Liver (tissue), 9 donors: ENCODE measurements around the gene PLK3. TPM values are rescaled to one million over a fixed set of nuclear protein-coding genes. Genes with fewer than 3 reads are reported as not detected.
A peak's percentile ranks its signal among the peaks of the same experiment; 100 is the strongest.
"Not testable (repeated sequence)": the region's sequence is repeated elsewhere in the genome, so short reads cannot be mapped to it uniquely, and the experiment has no call there.

Experiments used
- DNase-seq: peaks from one replicate; pipeline ENCODE4 v3.0.0-alpha.2; 2017; ENCODE audit warnings: low spot score
- H3K27ac ChIP-seq, 2 donors: one replicate each; pipeline ENCODE4 v1.7.0; 2013; ENCODE audit warnings: inconsistent platforms in 2 of 2, low read length in 2 of 2, control low read depth in 1 of 2, low read depth in 1 of 2, mild to moderate bottlenecking in 1 of 2
- H3K27me3 ChIP-seq, 4 donors: one replicate each; pipeline versions ENCODE4 v1.6.1 to v1.7.0; 2013; ENCODE audit warnings: low read length in 3 of 4, inconsistent platforms in 1 of 4, mild to moderate bottlenecking in 1 of 4, moderate library complexity in 1 of 4; ENCODE audit not compliant: control insufficient read depth in 4 of 4, insufficient read depth in 4 of 4
- H3K36me3 ChIP-seq, 4 donors: one replicate each; pipeline versions ENCODE4 v1.6.1 to v1.7.0; 2013; ENCODE audit warnings: low read length in 3 of 4, mild to moderate bottlenecking in 3 of 4, low read depth in 1 of 4, moderate library complexity in 1 of 4; ENCODE audit not compliant: control insufficient read depth in 4 of 4, insufficient read depth in 3 of 4
- H3K4me1 ChIP-seq, 4 donors: one replicate each; pipeline versions ENCODE4 v1.6.1 to v1.7.0; 2013; ENCODE audit warnings: low read length in 3 of 4, mild to moderate bottlenecking in 3 of 4, moderate library complexity in 1 of 4; ENCODE audit not compliant: control insufficient read depth in 4 of 4, insufficient read depth in 4 of 4
- H3K4me3 ChIP-seq, 3 donors: one replicate each; pipeline versions ENCODE4 v1.6.1 to v1.7.0; 2013; ENCODE audit warnings: low read length in 3 of 3, control low read depth in 1 of 3, low read depth in 1 of 3, mild to moderate bottlenecking in 1 of 3
- H3K9ac ChIP-seq, 2 donors: one replicate each; pipeline ENCODE4 v1.7.0; 2013; ENCODE audit warnings: low read length in 2 of 2, mild to moderate bottlenecking in 2 of 2, moderate library complexity in 2 of 2, control low read depth in 1 of 2, low read depth in 1 of 2
- H3K9me3 ChIP-seq, 4 donors: one replicate each; pipeline versions ENCODE4 v1.6.1 to v1.7.0; 2013; ENCODE audit warnings: low read length in 3 of 4; ENCODE audit not compliant: control insufficient read depth in 4 of 4
- FOXA1 ChIP-seq: IDR thresholded peaks from 2 replicates; pipeline ENCODE4 v1.6.1; 2016; ENCODE audit warnings: antibody characterized with exemption
- FOXA2 ChIP-seq: IDR thresholded peaks from 2 replicates; pipeline ENCODE4 v1.6.1; 2016; ENCODE audit warnings: antibody characterized with exemption
- GABPA ChIP-seq, 2 donors: IDR thresholded peaks in 1 of 2; conservative IDR thresholded peaks in 1 of 2; 2 replicates each; pipeline ENCODE4 v1.6.1; 2016; ENCODE audit warnings: antibody characterized with exemption in 2 of 2, mild to moderate bottlenecking in 1 of 2, moderate library complexity in 1 of 2
- HNF4A ChIP-seq, 2 donors: conservative IDR thresholded peaks; 2 replicates each; pipeline ENCODE4 v1.6.1; 2016; ENCODE audit warnings: antibody characterized with exemption in 2 of 2, mild to moderate bottlenecking in 2 of 2
- HNF4G ChIP-seq: IDR thresholded peaks from 2 replicates; pipeline ENCODE4 v1.6.1; 2016; ENCODE audit warnings: antibody characterized with exemption
- JUND ChIP-seq, 2 donors: IDR thresholded peaks; 2 replicates each; pipeline ENCODE4 v1.6.1; 2016; ENCODE audit warnings: antibody characterized with exemption in 2 of 2
- NR2F2 ChIP-seq: IDR thresholded peaks from 2 replicates; pipeline ENCODE4 v1.6.1; 2016; ENCODE audit warnings: antibody characterized with exemption
- RAD21 ChIP-seq, 2 donors: IDR thresholded peaks; 2 replicates each; pipeline ENCODE4 v1.6.1; 2016; ENCODE audit warnings: antibody characterized with exemption in 2 of 2, mild to moderate bottlenecking in 2 of 2
- RXRA ChIP-seq, 2 donors: IDR thresholded peaks; 2 replicates each; pipeline ENCODE4 v1.6.1; 2017 to 2018; ENCODE audit warnings: antibody characterized with exemption in 2 of 2, mild to moderate bottlenecking in 1 of 2
- SP1 ChIP-seq: IDR thresholded peaks from 2 replicates; pipeline ENCODE4 v1.6.1; 2018; ENCODE audit warnings: antibody characterized with exemption, mild to moderate bottlenecking
- TAF1 ChIP-seq: conservative IDR thresholded peaks from 2 replicates; pipeline ENCODE4 v1.6.1; 2016; ENCODE audit warnings: antibody characterized with exemption, mild to moderate bottlenecking
- YY1 ChIP-seq: IDR thresholded peaks from 2 replicates; pipeline ENCODE4 v1.6.1; 2016; ENCODE audit warnings: antibody characterized with exemption, mild to moderate bottlenecking
- WGBS: extraction: QIAGEN DNeasy Blood & Tissue Kit; methylation state at CpG from one replicate; pipeline ENCODE4 v1.1.7; 2013; 5-methylcytosine and 5-hydroxymethylcytosine counted together
- polyA plus RNA-seq, 2 donors: library from polyadenylated mRNA; stranded (reverse) in 1 of 2; unstranded in 1 of 2; fragments of 200-250 nt in 1 of 2; fragments of >200 nt in 1 of 2; fragmentation: Nextera tagmentation in 1 of 2; extraction: Ambion mirVana in 1 of 2; gene quantifications; one replicate each; pipeline versions ENCODE4 v1.2.1 to v1.2.3, GENCODE V29; 2013 to 2015
- total RNA-seq, 2 donors: library from RNA; depleted of rRNA; stranded (reverse); fragments of >200 nt; gene quantifications; one replicate each; pipeline ENCODE4 v1.2.3, GENCODE V29; 2014
- TF ChIP-seq, protein P1 (sequence below): IDR thresholded peaks from 2 replicates; pipeline ENCODE4 v1.6.1; 2016; ENCODE audit warnings: antibody characterized with exemption, mild to moderate bottlenecking
- TF ChIP-seq, protein P2 (sequence below): IDR thresholded peaks from 2 replicates; pipeline ENCODE4 v1.6.1; 2016; ENCODE audit warnings: antibody characterized with exemption
- TF ChIP-seq, protein P3 (sequence below): fragments of 150-350 bp; IDR thresholded peaks from 2 replicates; pipeline ENCODE4 v1.5.1; 2017; ENCODE audit warnings: improper control_type of control experiment, low read depth, low read length; ENCODE audit not compliant: missing input control
- TF ChIP-seq, protein P4 (sequence below): IDR thresholded peaks from 2 replicates; pipeline ENCODE4 v1.6.1; 2016; ENCODE audit warnings: antibody characterized with exemption
- TF ChIP-seq, protein P5 (sequence below): IDR thresholded peaks from 2 replicates; pipeline ENCODE4 v1.6.1; 2016; ENCODE audit warnings: antibody characterized with exemption
- donor health status: healthy.
- donor health status: healthy.
- donor health status: healthy.
- donor health status: healthy.
- donor health status: healthy.

Gene PLK3
- total and polyA plus RNA-seq, 4 donors, result 1.5 to 5.7 (median 2.3) TPM

DNA sequence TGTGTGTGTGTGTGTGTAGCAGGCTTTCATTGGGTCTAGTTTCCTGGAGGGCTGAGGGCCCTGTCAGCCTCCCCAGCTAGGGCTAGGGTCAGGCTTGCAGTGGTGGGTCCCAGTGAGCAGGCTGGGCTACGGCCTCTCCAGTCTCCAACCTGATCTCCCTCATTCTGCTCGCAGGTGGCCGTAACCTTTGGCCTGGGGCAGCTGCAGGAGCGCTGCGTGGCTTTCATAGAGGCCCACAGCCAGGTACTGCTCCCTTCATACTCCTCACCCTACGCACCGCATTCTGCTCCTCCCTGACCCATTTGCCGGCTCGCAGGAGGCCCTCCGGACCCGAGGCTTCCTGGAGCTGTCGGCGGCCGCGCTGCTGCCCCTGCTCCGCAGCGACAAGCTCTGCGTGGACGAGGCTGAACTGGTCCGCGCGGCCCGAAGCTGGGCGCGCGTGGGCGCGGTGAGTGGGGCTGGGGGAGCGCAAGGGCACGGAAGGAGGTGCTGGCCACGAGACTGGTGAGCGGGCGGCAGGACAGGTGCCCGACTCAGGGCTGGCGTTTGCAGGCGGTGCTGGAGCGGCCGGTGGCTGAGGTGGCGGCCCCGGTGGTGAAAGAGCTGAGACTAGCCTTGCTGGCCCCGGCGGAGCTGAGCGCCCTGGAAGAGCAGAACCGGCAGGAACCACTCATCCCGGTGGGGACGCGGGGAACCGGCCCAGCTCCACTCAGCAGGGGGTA lies 12.8 kb downstream of the PLK3 start:
- H3K9me3 ChIP-seq, result no peaks in the 10 kb centered on the region
- no peaks in the 10 kb centered on the region for H3K36me3 ChIP-seq
- H3K9ac ChIP-seq, result peak overlapping the region; percentile 36 to 89
- peak; percentile 36 for DNase-seq
- WGBS, result 28% methylated on average over 48 of the region's 48 CpGs
- no peaks in the 10 kb centered on the region for H3K27me3 ChIP-seq
- TF ChIP-seq HNF4A (conservative IDR thresholded peaks at IDR 0.05), result peak; percentile 20 to 46
- TF ChIP-seq TAF1, result no peak
- TF ChIP-seq, protein P1, sequence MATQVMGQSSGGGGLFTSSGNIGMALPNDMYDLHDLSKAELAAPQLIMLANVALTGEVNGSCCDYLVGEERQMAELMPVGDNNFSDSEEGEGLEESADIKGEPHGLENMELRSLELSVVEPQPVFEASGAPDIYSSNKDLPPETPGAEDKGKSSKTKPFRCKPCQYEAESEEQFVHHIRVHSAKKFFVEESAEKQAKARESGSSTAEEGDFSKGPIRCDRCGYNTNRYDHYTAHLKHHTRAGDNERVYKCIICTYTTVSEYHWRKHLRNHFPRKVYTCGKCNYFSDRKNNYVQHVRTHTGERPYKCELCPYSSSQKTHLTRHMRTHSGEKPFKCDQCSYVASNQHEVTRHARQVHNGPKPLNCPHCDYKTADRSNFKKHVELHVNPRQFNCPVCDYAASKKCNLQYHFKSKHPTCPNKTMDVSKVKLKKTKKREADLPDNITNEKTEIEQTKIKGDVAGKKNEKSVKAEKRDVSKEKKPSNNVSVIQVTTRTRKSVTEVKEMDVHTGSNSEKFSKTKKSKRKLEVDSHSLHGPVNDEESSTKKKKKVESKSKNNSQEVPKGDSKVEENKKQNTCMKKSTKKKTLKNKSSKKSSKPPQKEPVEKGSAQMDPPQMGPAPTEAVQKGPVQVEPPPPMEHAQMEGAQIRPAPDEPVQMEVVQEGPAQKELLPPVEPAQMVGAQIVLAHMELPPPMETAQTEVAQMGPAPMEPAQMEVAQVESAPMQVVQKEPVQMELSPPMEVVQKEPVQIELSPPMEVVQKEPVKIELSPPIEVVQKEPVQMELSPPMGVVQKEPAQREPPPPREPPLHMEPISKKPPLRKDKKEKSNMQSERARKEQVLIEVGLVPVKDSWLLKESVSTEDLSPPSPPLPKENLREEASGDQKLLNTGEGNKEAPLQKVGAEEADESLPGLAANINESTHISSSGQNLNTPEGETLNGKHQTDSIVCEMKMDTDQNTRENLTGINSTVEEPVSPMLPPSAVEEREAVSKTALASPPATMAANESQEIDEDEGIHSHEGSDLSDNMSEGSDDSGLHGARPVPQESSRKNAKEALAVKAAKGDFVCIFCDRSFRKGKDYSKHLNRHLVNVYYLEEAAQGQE, result no peak
- peak; percentile 50 for TF ChIP-seq SP1
- TF ChIP-seq FOXA2, result no peak
- TF ChIP-seq GABPA (IDR thresholded peaks at IDR 0.05 in 1 of 2, conservative IDR thresholded peaks at IDR 0.05 in 1 of 2), result no peak
- TF ChIP-seq JUND (IDR thresholded peaks at IDR 0.05), result no peak
- TF ChIP-seq YY1, result no peak
- TF ChIP-seq RXRA (IDR thresholded peaks at IDR 0.05), result peak in 1 of 2 donors; percentile 15
- TF ChIP-seq, protein P2, sequence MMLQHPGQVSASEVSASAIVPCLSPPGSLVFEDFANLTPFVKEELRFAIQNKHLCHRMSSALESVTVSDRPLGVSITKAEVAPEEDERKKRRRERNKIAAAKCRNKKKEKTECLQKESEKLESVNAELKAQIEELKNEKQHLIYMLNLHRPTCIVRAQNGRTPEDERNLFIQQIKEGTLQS, result no peak
- TF ChIP-seq, protein P3, sequence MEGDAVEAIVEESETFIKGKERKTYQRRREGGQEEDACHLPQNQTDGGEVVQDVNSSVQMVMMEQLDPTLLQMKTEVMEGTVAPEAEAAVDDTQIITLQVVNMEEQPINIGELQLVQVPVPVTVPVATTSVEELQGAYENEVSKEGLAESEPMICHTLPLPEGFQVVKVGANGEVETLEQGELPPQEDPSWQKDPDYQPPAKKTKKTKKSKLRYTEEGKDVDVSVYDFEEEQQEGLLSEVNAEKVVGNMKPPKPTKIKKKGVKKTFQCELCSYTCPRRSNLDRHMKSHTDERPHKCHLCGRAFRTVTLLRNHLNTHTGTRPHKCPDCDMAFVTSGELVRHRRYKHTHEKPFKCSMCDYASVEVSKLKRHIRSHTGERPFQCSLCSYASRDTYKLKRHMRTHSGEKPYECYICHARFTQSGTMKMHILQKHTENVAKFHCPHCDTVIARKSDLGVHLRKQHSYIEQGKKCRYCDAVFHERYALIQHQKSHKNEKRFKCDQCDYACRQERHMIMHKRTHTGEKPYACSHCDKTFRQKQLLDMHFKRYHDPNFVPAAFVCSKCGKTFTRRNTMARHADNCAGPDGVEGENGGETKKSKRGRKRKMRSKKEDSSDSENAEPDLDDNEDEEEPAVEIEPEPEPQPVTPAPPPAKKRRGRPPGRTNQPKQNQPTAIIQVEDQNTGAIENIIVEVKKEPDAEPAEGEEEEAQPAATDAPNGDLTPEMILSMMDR, result no peak
- peaks cover 12 to 39% (median 28%) of the 10 kb centered on the region in 4 donors for H3K4me1 ChIP-seq
- peak overlapping the region; percentile 86 to 94 for H3K27ac ChIP-seq
- H3K4me3 ChIP-seq, result peak overlapping the region; percentile 71 to 82 (median 72)

DNA sequence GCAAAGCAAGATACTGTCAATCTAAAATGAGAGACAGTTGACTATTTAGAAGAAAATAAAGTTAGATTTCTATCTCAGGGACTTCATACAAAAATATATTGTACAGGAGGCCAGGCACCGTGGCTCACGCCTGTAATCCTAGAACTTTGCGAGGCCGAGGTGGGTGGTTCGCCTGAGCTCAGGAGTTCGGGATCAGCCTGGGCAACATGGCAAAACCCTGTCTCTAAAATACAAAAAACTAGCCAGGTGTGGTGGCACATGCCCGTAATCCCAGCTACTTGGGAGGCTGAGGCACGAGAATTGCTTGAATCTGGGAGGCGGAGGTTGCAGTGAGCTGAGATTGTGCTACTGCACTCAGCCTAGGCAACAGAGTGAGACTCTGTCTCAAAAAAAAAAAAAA lies 15.7 kb downstream of the PLK3 start:
- not testable (repeated sequence) for H3K27ac ChIP-seq
- 91% methylated on average over 9 of the region's 9 CpGs for WGBS

DNA sequence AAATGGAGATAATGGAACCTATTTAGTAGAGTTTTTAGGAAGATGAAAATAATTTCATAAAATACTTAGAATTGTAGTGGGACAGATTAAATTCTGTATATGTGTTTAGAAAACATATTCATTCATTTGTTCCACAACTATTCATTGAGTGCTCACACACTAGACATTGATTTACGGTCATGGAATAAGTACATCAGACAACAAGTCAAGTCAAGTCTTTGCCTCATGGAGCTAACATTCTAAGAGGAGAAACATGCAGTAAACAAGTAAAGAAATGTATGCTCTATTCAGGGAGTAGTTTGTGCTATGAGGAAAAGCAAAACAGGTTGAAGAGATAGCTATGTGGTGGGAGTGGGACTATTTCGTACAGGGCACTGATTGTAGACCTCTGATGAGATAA lies 17.1 kb downstream of the PLK3 start:
- H3K4me3 ChIP-seq, result no peak overlapping the region
- H3K36me3 ChIP-seq, result no peaks in the 10 kb centered on the region
- H3K4me1 ChIP-seq, result peaks cover 7 to 37% (median 19%) of the 10 kb centered on the region in 4 donors
- H3K27me3 ChIP-seq, result no peaks in the 10 kb centered on the region
- no peaks in the 10 kb centered on the region for H3K9me3 ChIP-seq
- WGBS, result 93% methylated on average over 2 of the region's 2 CpGs
- no peak overlapping the region for H3K9ac ChIP-seq
- H3K27ac ChIP-seq, result no peak overlapping the region
- DNase-seq, result no peak
- TF ChIP-seq HNF4A (conservative IDR thresholded peaks at IDR 0.05) (no peak), YY1 (no peak), FOXA1 (no peak), HNF4G (no peak), RAD21 (IDR thresholded peaks at IDR 0.05) (no peak), NR2F2 (no peak), TAF1 (no peak), SP1 (no peak)
- TF ChIP-seq, protein P3, result no peak
- TF ChIP-seq, protein P4, sequence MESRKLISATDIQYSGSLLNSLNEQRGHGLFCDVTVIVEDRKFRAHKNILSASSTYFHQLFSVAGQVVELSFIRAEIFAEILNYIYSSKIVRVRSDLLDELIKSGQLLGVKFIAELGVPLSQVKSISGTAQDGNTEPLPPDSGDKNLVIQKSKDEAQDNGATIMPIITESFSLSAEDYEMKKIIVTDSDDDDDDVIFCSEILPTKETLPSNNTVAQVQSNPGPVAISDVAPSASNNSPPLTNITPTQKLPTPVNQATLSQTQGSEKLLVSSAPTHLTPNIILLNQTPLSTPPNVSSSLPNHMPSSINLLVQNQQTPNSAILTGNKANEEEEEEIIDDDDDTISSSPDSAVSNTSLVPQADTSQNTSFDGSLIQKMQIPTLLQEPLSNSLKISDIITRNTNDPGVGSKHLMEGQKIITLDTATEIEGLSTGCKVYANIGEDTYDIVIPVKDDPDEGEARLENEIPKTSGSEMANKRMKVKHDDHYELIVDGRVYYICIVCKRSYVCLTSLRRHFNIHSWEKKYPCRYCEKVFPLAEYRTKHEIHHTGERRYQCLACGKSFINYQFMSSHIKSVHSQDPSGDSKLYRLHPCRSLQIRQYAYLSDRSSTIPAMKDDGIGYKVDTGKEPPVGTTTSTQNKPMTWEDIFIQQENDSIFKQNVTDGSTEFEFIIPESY, result no peak
- TF ChIP-seq, protein P5, sequence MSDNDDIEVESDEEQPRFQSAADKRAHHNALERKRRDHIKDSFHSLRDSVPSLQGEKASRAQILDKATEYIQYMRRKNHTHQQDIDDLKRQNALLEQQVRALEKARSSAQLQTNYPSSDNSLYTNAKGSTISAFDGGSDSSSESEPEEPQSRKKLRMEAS, result no peak

More for the DNA sequence above, 15.7 kb downstream of the PLK3 start:
- peaks cover 7 to 36% (median 19%) of the 10 kb centered on the region in 4 donors for H3K4me1 ChIP-seq
- not testable (repeated sequence) for H3K9ac ChIP-seq, H3K36me3 ChIP-seq, H3K4me3 ChIP-seq, H3K27me3 ChIP-seq, H3K9me3 ChIP-seq, DNase-seq
